ENCODE results near the gene CRKL. TPM values are rescaled to one million over a fixed set of nuclear protein-coding genes. Genes with fewer than 3 reads are reported as not detected.

CRKL gene
- polyA plus RNA-seq, 1 of the 3 experiments (the other 2 are of a cell fraction), result 9.6 TPM

GRCh38 chr22:20990184-20991180, 73.3 kb downstream of the CRKL start:
- Histone ChIP-seq H3K27me3 (ENCODE audit: insufficient read depth) (no peaks in the 10 kb centered on the region), H3K27ac (ENCODE audit: low read depth in 2 of 2, low read length in 1 of 2) (no peak overlapping the region), H3K4me1 (ENCODE audit: control insufficient read depth in 1 of 2, insufficient read depth in 2 of 2, low read depth in 1 of 2, low read length in 1 of 2) (no peaks in the 10 kb centered on the region), H2AFZ (ENCODE audit: low read depth) (no peak overlapping the region), H3K9ac (no peak overlapping the region), H3K79me2 (ENCODE audit: insufficient read depth) (no peaks in the 10 kb centered on the region), H3K9me2 (no peaks in the 10 kb centered on the region), H3K36me3 (replicated peaks in 1 of 2; ENCODE audit: control insufficient read depth in 1 of 2, insufficient read depth in 2 of 2, low read length in 1 of 2) (peaks cover 16 to 64% of the 10 kb centered on the region in 2 experiments), H3K9me3 (no peaks in the 10 kb centered on the region), H4K20me1 (ENCODE audit: insufficient read depth) (no peaks in the 10 kb centered on the region), H3F3A (replicated peaks; ENCODE audit: insufficient read depth) (no peaks in the 10 kb centered on the region), H3K4me2 (no peak overlapping the region), H3K4me3 (ENCODE audit: low read depth in 2 of 2, low read length in 1 of 2) (no peak overlapping the region)
- ChIA-PET POLR2A (interaction anchor here (1.1 to 2.6 kb wide), 3 partner anchors 9 to 104 kb away, joined by 3 to 18 read pairs (median 7); partner anchors contain the start of gene THAP7), CTCF (interaction anchor here (1.1 to 2.2 kb wide), 4 partner anchors 8 to 105 kb away, joined by 3 to 7 read pairs (median 5); partner anchors contain the start of gene LZTR1)
- DNase-seq, result no peak
- TF ChIP-seq, protein P1, sequence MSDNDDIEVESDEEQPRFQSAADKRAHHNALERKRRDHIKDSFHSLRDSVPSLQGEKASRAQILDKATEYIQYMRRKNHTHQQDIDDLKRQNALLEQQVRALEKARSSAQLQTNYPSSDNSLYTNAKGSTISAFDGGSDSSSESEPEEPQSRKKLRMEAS (IDR thresholded peaks at IDR 0.05; ENCODE audit: low read depth), result no peak
- TF ChIP-seq, protein P2, sequence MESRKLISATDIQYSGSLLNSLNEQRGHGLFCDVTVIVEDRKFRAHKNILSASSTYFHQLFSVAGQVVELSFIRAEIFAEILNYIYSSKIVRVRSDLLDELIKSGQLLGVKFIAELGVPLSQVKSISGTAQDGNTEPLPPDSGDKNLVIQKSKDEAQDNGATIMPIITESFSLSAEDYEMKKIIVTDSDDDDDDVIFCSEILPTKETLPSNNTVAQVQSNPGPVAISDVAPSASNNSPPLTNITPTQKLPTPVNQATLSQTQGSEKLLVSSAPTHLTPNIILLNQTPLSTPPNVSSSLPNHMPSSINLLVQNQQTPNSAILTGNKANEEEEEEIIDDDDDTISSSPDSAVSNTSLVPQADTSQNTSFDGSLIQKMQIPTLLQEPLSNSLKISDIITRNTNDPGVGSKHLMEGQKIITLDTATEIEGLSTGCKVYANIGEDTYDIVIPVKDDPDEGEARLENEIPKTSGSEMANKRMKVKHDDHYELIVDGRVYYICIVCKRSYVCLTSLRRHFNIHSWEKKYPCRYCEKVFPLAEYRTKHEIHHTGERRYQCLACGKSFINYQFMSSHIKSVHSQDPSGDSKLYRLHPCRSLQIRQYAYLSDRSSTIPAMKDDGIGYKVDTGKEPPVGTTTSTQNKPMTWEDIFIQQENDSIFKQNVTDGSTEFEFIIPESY (IDR thresholded peaks at IDR 0.05; ENCODE audit: borderline replicate concordance, low read depth), result no peak
- TF ChIP-seq EP300 (IDR thresholded peaks at IDR 0.05; ENCODE audit: borderline replicate concordance in 1 of 2, low read depth in 1 of 2, low read length in 1 of 2), result no peak
- no peak for TF ChIP-seq ELF1 (IDR thresholded peaks at IDR 0.05)
- TF ChIP-seq IRF3 (IDR thresholded peaks at IDR 0.05; ENCODE audit: low read depth, low read length), result no peak
- no peak for TF ChIP-seq RCOR1 (IDR thresholded peaks at IDR 0.05; ENCODE audit: low read length)
- TF ChIP-seq NRF1 (IDR thresholded peaks at IDR 0.05; ENCODE audit: low read depth, low read length), result no peak
- TF ChIP-seq TAF1 (IDR thresholded peaks at IDR 0.05; ENCODE audit: borderline replicate concordance, low read depth, low read length), result no peak
- TF ChIP-seq CHD2 (IDR thresholded peaks at IDR 0.05; ENCODE audit: low read length, partially characterized antibody), result no peak
- 89% methylated on average over 18 of the region's 21 CpGs for WGBS (ENCODE audit: low lambda C conversion rate)
